Cortex of kidney (tissue), 1 donor: ENCODE data around the gene NTSR1.

Source experiments
- DNase-seq: peaks from one replicate; lab custom pipeline; 2025; lab: John Stamatoyannopoulos, UW

The NTSR1 gene

GRCh38 chr20:62708591-62709536 lies at the start of gene NTSR1:
Gene NTSR1 (plus strand): TSS chr20:62708836. CDS start chr20:62709208, 372 bp downstream.
- DNase-seq: no peak

- DNase-seq: no peak
Observed at GRCh38 chr20:62659488-62660239, 49.0 kb upstream of the NTSR1 start.

GRCh38 chr20:62660240-62660615 lies 48.4 kb upstream of the NTSR1 start:
- no peak for DNase-seq

- no peak for DNase-seq
Observed at GRCh38 chr20:62660768-62661167, 47.9 kb upstream of the NTSR1 start.

- no peak for DNase-seq
Observed at GRCh38 chr20:62661647-62662046, 47.0 kb upstream of the NTSR1 start.

GRCh38 chr20:62662422-62662821 lies 46.2 kb upstream of the NTSR1 start:
- DNase-seq: no peak

- DNase-seq: no peak
Observed at GRCh38 chr20:62663145-62664018, 45.3 kb upstream of the NTSR1 start.

- no peak for DNase-seq
Observed at GRCh38 chr20:62664019-62664971, 44.3 kb upstream of the NTSR1 start.

DNA sequence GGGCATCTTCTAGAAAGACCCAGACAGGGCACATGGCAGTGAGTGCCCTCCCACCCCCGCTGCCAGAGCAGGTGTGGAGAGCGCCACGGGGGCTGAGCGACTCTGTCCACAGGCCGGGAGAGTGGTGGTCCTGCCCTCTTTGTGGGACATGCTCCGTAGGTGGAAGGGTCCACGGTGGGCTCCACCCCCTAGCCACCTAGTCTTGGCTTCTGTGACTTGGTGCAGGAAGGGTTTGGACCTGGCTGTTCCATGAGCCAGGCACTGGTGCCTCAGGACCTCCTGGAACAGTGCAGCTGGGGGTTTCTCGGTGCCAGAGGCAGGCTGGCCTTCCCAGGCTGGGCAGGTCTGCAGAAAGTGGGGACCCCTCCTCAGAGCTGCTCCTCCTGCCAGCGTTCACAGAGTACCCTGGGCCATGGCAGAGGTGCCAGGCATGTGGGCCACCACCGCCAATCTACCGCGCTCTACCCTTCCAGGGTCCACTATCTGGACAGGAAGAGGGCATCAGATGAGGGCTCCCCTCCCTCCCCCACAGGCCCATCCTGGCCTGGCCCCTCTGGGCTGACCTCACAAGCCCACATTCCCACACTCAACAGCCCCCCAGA lies 43.4 kb upstream of the NTSR1 start:
- DNase-seq: no peak

DNA sequence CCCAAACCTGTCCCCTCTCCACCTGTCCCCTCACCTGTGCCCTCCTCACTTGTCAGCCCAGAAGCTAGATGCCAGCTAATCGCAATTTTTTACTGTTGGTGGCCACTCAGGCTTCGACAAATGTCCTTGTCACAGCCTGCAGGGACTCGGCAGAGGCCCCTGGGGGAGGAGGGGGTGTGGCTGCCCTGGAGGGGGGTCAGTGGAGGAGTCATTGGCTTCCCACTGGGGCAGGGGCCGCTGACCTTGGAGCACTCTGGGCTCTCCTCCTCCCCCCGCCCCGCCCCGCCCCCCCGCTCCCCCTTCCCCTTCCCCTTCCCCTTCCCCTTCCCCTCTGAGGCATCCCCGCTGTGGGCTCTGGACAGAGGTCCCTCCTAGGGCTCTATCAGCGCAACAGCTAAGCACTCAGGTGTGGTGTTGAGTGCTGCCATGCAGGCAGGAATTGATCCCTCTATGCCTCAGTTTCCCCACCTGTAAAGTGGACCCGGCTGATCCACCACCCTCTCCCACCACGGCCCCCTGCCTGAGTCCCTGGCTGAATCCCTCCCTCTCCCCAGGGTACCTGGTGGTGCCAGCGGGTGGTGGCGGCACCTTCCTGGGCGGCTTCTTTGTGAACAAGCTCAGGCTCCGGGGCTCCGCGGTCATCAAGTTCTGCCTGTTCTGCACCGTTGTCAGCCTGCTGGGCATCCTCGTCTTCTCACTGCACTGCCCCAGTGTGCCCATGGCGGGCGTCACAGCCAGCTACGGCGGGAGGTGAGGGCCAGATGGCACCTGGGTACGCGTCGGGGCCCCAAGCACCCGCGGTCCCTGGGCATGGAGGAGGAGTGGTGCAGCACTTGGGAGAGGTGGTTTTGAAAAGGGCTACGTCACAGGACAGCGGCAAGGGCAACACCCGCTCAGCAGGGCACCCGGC lies 42.6 kb upstream of the NTSR1 start:
- DNase-seq: no peak

- DNase-seq: no peak
Observed at GRCh38 chr20:62666736-62667529, 41.7 kb upstream of the NTSR1 start.

DNA sequence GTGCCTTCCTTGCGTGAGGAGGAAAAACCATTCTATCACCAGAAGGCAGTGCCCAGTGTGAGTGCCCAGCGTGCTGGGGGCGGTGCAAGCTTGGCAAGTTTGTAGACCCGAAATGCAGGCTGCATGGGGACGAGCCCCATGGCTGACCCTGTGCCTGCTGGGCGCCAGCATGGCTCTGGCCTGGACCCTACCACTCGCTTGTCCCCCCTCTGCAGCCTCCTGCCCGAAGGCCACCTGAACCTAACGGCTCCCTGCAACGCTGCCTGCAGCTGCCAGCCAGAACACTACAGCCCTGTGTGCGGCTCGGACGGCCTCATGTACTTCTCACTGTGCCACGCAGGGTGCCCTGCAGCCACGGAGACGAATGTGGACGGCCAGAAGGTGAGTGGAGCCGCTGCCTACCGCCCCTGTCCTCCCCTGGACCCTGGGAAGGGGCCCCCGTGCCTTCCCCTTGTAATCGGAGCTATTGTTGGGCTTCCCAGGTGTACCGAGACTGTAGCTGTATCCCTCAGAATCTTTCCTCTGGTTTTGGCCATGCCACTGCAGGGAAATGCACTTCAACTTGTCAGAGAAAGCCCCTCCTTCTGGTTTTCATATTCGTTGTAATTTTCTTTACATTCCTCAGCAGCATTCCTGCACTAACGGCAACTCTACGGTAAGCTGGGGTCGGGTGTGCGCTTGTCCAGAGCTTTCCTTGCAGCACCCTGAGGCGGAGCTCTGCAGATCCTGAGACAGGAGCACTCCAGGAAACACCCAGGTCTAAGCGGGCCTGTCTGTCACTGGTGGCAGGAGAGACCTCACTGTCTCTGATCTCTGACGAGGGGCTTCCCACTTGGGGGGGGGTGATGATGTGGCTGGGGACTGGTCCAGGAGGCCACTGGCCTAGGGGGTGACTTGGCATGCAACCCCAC lies 40.9 kb upstream of the NTSR1 start:
- DNase-seq: no peak

DNA sequence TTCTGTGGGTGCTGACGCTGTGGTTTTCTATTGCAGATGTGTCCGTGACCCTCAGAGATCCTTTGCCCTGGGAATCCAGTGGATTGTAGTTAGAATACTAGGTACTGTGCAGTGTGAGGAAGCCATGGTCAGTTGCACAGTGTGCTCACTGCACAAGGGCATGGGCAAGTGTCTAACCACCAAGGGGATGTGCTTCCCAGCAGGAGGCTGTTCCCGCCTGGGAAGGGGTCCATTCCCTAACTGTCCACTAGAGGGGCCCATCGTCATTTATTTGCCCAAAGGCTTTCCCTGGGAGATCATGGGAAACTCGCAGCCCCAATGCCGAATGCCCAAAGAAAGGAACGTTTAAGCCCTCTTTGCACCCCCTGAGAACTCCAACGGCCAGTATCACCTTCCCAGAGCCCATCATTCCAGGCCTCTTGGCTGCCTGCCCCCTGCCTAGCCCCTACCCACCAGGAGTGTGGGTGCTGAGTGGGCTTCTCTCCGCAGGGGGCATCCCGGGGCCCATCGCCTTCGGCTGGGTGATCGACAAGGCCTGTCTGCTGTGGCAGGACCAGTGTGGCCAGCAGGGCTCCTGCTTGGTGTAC lies 40.1 kb upstream of the NTSR1 start:
- DNase-seq: no peak

DNA sequence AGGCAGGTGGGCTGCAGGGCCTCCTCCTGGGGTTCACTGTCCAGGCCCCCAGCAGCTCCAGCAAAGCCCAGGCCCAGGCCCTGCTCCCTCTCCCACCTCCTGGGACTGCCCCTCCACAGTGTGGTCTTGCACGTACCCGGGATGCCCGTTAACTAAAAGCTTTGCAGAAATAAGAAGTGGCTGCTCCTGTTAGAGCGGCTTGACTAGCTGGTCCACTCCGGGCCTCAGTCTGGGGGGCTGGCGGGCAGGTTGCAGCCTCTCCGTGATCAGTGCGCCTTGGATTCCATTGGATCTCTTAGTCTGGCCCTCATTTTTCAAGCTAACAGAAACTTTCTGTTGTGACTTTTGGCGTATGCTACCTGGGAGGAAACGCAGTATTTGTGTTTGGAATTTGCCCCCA lies 39.4 kb upstream of the NTSR1 start:
- no peak for DNase-seq

- DNase-seq: no peak
Observed at GRCh38 chr20:62670156-62670555, 38.5 kb upstream of the NTSR1 start.

DNA sequence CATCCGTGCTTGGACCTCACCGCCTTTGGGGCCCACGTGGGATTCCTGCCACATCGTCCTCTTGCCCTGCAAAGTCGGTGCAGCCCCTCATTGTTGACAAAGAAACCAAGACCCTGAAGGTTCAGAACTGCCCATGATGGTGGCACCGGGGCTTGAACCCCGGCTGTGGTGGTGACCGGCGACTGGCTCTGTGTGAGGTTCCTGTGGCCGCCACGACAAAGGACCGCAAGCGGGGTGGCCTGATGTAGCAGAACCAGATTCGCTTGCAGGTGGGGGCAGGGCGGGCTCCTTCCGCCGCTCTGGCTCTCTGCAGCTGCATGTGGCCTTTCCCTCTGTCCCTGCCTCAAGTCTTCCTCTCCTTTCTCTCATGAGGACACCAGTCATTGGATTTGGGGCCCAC lies 37.6 kb upstream of the NTSR1 start:
- DNase-seq: no peak

DNA sequence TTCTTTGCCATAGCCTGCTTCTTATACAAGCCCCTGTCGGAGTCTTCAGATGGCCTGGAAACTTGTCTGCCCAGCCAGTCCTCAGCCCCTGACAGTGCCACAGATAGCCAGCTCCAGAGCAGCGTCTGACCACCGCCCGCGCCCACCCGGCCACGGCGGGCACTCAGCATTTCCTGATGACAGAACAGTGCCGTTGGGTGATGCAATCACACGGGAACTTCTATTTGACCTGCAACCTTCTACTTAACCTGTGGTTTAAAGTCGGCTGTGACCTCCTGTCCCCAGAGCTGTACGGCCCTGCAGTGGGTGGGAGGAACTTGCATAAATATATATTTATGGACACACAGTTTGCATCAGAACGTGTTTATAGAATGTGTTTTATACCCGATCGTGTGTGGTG lies 36.9 kb upstream of the NTSR1 start:
- DNase-seq: no peak
